GM12878 (cell line): Measurements from ENCODE around the gene LSP1. TPM values are rescaled to one million over a fixed set of nuclear protein-coding genes. Genes with fewer than 3 reads are reported as not detected.

Source experiments
- ATAC-seq: fragments of 200-7000 bp; cut with Tn5 transposase; 3 replicates; pipeline ENCODE4 v1.9.1; 2020; ENCODE audit warnings: mild to moderate bottlenecking, moderate library complexity
- BruUV-seq: library from RNA; stranded (reverse); fragments of 400-500 nt; replicated peaks from 2 replicates; lab custom pipeline; 2021; lab: Mats Ljungman, UMichigan
- CTCF ChIA-PET: fragments of 300-600 bp; sonication (Branson Sonifier 250); formaldehyde crosslinking; extraction: SDS; loops from one replicate; lab custom pipeline; 2021; ENCODE audit warnings: inconsistent platforms; lab: Yijun Ruan, JAX
- POLR2A ChIA-PET: fragments of 350-600 bp; formaldehyde crosslinking; extraction: SDS; loops from one replicate; lab custom pipeline; 2021; ENCODE audit warnings: inconsistent platforms; lab: Charles Lee
- RAD21 ChIA-PET: fragments of 300-600 bp; sonication (Branson Sonifier 250); formaldehyde crosslinking; loops from one replicate; lab custom pipeline; 2023; ENCODE audit warnings: antibody characterized with exemption; ENCODE audit not compliant: unreplicated experiment; lab: Charles Lee
- SMC1A ChIA-PET: fragments of 300-600 bp; sonication (Branson Sonifier 250); formaldehyde crosslinking; loops from one replicate; lab custom pipeline; 2023; ENCODE audit not compliant: unreplicated experiment, uncharacterized antibody; lab: Charles Lee
- DNase-seq: peaks from one replicate; pipeline ENCODE4 v3.0.0-alpha.2; 2011; ENCODE audit warnings: low read depth, low spot score
- FAIRE-seq: peaks from 3 replicates; lab custom pipeline; 2011; peaks lifted over from hg19 to GRCh38; lab: Jason Lieb, UNC
- H2AFZ ChIP-seq: 2 replicates; pipeline ENCODE4 v1.6.0; 2011; ENCODE audit warnings: low read depth, low read length, control low read depth; ENCODE audit not compliant: control insufficient read depth
- H3K27ac ChIP-seq: 2 replicates; pipeline ENCODE4 v1.5.1; 2011; ENCODE audit warnings: control low read depth; ENCODE audit not compliant: control insufficient read depth, insufficient read depth
- H3K27me3 ChIP-seq, 2 experiments: replicated peaks in 1 of 2; 2 replicates each; pipeline versions ENCODE4 v1.6.0 to v1.6.1; 2011; ENCODE audit warnings: low read length in 1 of 2; ENCODE audit not compliant: control insufficient read depth in 2 of 2, insufficient read depth in 2 of 2
- H3K36me3 ChIP-seq, 2 experiments: 2 replicates each; pipeline ENCODE4 v1.5.1; 2011; ENCODE audit warnings: low read length in 1 of 2; ENCODE audit not compliant: control insufficient read depth in 2 of 2, insufficient read depth in 2 of 2
- H3K4me1 ChIP-seq: 2 replicates; pipeline ENCODE4 v1.6.1; 2011; ENCODE audit warnings: mild to moderate bottlenecking, low read length, moderate library complexity, mixed read lengths; ENCODE audit not compliant: control insufficient read depth, insufficient read depth
- H3K4me2 ChIP-seq: 2 replicates; pipeline ENCODE4 v1.6.0; 2011; ENCODE audit warnings: control low read depth; ENCODE audit not compliant: control insufficient read depth, insufficient read depth
- H3K4me3 ChIP-seq: fragments of 200-600 bp; sonication (generic); 2 replicates; pipeline ENCODE4 v1.5.1; 2016
- H3K79me2 ChIP-seq: 2 replicates; pipeline ENCODE4 v1.6.0; 2011; ENCODE audit warnings: low read length; ENCODE audit not compliant: control insufficient read depth, insufficient read depth
- H3K9ac ChIP-seq: 2 replicates; pipeline ENCODE4 v1.8.0; 2011; ENCODE audit warnings: low read length, control low read depth, mixed read lengths; ENCODE audit not compliant: control insufficient read depth, insufficient read depth
- H3K9me3 ChIP-seq: replicated peaks from 3 replicates; pipeline ENCODE4 v1.5.1; 2011; ENCODE audit warnings: mild to moderate bottlenecking, low read length; ENCODE audit not compliant: control insufficient read depth, insufficient read depth
- H4K20me1 ChIP-seq: 2 replicates; pipeline ENCODE4 v1.6.0; 2011; ENCODE audit not compliant: control insufficient read depth, insufficient read depth
- IRF4 ChIP-seq: IDR thresholded peaks from 2 replicates; pipeline ENCODE4 v1.6.1; 2011; ENCODE audit warnings: low read depth, low read length
- LARP7 ChIP-seq: fragments of 450-650 bp; IDR thresholded peaks from 2 replicates; pipeline ENCODE4 v1.6.1; 2017; ENCODE audit warnings: mild to moderate bottlenecking
- MYB ChIP-seq: fragments of 150-350 bp; IDR thresholded peaks from 2 replicates; pipeline ENCODE4 v1.6.1; 2014; ENCODE audit warnings: mild to moderate bottlenecking, low read depth, low read length, borderline replicate concordance
- ZNF384 ChIP-seq: IDR thresholded peaks from 2 replicates; pipeline ENCODE4 v1.6.1; 2012; ENCODE audit warnings: low read depth, mild to moderate bottlenecking, low read length, improper control_type of control experiment, borderline replicate concordance
- WGBS: methylation state at CpG from one replicate; pipeline ENCODE4 v1.1.6; 2016; ENCODE audit warnings: low lambda C conversion rate; ENCODE audit not compliant: insufficient replicate concordance, insufficient coverage; ENCODE audit errors: missing lambda C conversion rate; 5-methylcytosine and 5-hydroxymethylcytosine counted together
- in situ Hi-C: fragments of 300-500 bp; cut with MboI; formaldehyde crosslinking; loops from 9 replicates; pipeline ENCODE4 v1.14.3; 2018; ENCODE audit warnings: mixed read lengths
- intact Hi-C: fragments of 100-400 bp; cut with micrococcal nuclease; formaldehyde crosslinking; loops from one replicate; pipeline ENCODE4 v1.14.2; 2022; ENCODE audit not compliant: unreplicated experiment
- polyA plus RNA-seq, 11 experiments: library from polyadenylated mRNA; depleted of rRNA in 4 of 11; unstranded in 6 of 11; stranded (reverse) in 5 of 11; fragments of >200 nt; fragmentation: Nextera tagmentation in 4 of 11; fragmentation: Illumina TruSeq in 1 of 11; extraction: Ambion mirVana in 4 of 11; extraction: Trizol in 1 of 11; gene quantifications; 1 replicate in 1 of 11; 2 replicates in 10 of 11; pipeline versions ENCODE4 v1.2.1 to v1.2.3, GENCODE V29; 2011 to 2016; ENCODE audit warnings: inconsistent platforms in 2 of 11, missing spikeins in 2 of 11, low read depth in 1 of 11
- total RNA-seq, 4 experiments: library from RNA; depleted of rRNA in 3 of 4; stranded (reverse); fragments of >200 nt in 3 of 4; fragmentation: Illumina TruSeq in 1 of 4; extraction: Trizol in 1 of 4; gene quantifications; 2 replicates each; pipeline versions ENCODE4 v1.2.1 to v1.2.3, GENCODE V29; 2013 to 2021
- TF ChIP-seq, protein P1 (sequence below): fragments of 150-350 bp; IDR thresholded peaks from 2 replicates; pipeline ENCODE4 v1.6.1; 2014; ENCODE audit warnings: mild to moderate bottlenecking, low read depth, low read length
- TF ChIP-seq, protein P2 (sequence below): fragments of 450-650 bp; IDR thresholded peaks from 2 replicates; pipeline ENCODE4 v1.6.1; 2017; ENCODE audit warnings: mild to moderate bottlenecking

Gene LSP1
- total and polyA plus RNA-seq, 10 of the 15 experiments (the other 5 are each of a cell fraction or from before 2014, with no cell fraction given) = 19.2 to 488 (median 369) TPM

DNA sequence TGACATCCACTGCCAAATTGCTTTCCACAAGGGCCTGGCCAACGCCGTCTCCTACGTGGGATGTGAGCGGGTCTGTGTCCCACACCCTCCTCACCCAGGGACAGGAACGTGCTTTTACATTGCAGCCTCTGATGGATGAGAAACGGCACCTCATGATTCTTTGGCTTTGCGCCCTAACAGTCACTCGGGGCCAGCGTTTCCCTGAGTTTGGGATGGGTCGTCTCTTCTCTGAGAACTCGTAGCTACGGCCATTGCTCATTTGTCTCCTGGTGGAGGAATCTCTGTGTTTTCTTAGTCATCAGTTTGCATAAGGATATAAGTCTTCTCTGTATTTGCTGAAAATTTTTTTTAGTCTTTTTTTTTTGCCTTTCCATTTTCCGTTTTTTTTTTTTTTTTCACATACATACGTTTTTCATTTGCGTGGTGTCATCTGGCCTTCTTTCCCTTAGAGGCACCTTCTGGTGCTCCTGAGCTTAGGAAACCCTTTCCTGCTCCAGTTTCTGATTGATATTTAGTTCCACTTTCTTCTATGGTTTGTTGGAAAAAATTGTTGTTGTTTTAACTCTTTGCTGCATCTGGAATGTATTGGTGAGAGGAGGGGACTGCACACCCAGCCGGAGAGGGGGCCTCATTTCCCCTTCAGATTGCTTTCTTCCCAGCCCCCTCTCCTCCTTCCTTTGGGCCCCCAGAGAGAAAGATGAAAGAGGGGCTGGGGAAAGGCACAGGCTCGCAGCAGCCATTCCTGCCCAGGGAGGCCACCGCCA lies 78.6 kb downstream of the LSP1 start:
- in situ Hi-C loops (no loop called here), intact Hi-C loops (no loop called here)
- RAD21 ChIA-PET = no interaction called here
- Histone ChIP-seq H4K20me1 (no peaks in the 10 kb centered on the region), H3K36me3 (no peaks in the 10 kb centered on the region), H3K27me3 (no peaks in the 10 kb centered on the region; a peak in 1 of 4 replicates), H3K9me3 (no peaks in the 10 kb centered on the region), H3K9ac (no peak overlapping the region), H3K4me1 (no peaks in the 10 kb centered on the region), H3K4me3 (no peak overlapping the region)
- no peak for DNase-seq
- POLR2A ChIA-PET = interaction anchor here (0.7 kb wide), 1 partner anchor 25 kb away, joined by 4 read pairs; no protein-coding TSS in a partner anchor
- no peak for FAIRE-seq
- TF ChIP-seq ZNF384 (no peak), LARP7 (no peak), IRF4 (no peak), MYB (no peak)
- TF ChIP-seq, protein P1, sequence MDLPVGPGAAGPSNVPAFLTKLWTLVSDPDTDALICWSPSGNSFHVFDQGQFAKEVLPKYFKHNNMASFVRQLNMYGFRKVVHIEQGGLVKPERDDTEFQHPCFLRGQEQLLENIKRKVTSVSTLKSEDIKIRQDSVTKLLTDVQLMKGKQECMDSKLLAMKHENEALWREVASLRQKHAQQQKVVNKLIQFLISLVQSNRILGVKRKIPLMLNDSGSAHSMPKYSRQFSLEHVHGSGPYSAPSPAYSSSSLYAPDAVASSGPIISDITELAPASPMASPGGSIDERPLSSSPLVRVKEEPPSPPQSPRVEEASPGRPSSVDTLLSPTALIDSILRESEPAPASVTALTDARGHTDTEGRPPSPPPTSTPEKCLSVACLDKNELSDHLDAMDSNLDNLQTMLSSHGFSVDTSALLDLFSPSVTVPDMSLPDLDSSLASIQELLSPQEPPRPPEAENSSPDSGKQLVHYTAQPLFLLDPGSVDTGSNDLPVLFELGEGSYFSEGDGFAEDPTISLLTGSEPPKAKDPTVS = no peak
- TF ChIP-seq, protein P2, sequence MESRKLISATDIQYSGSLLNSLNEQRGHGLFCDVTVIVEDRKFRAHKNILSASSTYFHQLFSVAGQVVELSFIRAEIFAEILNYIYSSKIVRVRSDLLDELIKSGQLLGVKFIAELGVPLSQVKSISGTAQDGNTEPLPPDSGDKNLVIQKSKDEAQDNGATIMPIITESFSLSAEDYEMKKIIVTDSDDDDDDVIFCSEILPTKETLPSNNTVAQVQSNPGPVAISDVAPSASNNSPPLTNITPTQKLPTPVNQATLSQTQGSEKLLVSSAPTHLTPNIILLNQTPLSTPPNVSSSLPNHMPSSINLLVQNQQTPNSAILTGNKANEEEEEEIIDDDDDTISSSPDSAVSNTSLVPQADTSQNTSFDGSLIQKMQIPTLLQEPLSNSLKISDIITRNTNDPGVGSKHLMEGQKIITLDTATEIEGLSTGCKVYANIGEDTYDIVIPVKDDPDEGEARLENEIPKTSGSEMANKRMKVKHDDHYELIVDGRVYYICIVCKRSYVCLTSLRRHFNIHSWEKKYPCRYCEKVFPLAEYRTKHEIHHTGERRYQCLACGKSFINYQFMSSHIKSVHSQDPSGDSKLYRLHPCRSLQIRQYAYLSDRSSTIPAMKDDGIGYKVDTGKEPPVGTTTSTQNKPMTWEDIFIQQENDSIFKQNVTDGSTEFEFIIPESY = no peak
- TF ChIP-seq, all 136 proteins: peak for 0
- SMC1A ChIA-PET = no interaction called here
- no TSS peak for BruUV-seq
- ATAC-seq = no peak
- 34% methylated on average over 17 of the region's 18 CpGs for WGBS
- Histone ChIP-seq H3K79me2 (no peaks in the 10 kb centered on the region), H3K4me2 (no peak overlapping the region), H3K27ac (no peak overlapping the region), H2AFZ (no peak overlapping the region)
- CTCF ChIA-PET = interaction anchor here (0.6 kb wide), 1 partner anchor 50 kb away, joined by 3 read pairs; no protein-coding TSS in a partner anchor
